GM19240 (cell line): ENCODE data around the gene SPAG8.

Experiments
- DNase-seq: peaks from one replicate; pipeline ENCODE4 v3.0.0; 2011; ENCODE audit warnings: low spot score; ENCODE audit not compliant: insufficient read length

SPAG8 gene

GRCh38 chr9:35778496-35778895, 33.6 kb downstream of the SPAG8 start:
- DNase-seq = no peak

DNA sequence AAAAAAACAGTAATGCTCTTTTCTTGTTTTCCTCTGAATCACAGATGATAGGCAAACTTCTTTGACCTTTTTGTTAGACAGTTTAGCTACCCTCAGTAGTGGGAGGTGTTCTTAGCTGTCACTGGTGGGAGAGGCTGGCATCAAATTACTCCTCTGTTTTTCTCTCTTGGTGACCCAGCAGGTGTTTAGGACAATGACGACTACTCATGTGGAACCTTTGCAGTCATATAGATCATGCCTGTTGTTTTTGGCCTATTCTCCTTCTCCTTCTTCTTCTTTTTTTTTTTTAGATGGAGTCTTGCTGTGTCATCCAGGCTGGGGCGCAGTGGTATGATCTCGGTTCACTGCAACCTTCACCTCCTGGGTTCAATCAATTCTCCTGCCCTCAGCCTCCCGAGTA, 36.0 kb downstream of the SPAG8 start:
- no peak for DNase-seq

- no peak for DNase-seq
Observed at GRCh38 chr9:35774907-35775635, 37.0 kb downstream of the SPAG8 start.

DNA sequence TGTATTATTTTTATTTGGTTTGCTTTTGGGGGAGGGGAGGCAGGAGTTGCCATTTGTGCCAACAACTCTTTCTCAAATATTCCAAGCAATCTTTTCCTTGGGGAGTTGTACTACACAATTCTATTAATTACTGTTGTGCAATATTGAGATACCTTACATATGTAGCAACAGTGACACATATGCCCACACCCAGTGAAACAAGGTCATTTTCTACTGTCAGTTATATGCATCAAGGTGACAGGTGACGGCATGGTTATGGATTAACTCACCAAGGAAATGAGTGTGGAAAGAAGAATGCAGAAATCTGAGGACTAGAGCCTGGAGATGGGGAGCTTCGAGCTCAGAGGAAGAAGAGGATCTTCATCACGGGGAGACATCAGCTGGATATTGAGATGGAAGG, 40.1 kb downstream of the SPAG8 start:
- DNase-seq = no peak

DNA sequence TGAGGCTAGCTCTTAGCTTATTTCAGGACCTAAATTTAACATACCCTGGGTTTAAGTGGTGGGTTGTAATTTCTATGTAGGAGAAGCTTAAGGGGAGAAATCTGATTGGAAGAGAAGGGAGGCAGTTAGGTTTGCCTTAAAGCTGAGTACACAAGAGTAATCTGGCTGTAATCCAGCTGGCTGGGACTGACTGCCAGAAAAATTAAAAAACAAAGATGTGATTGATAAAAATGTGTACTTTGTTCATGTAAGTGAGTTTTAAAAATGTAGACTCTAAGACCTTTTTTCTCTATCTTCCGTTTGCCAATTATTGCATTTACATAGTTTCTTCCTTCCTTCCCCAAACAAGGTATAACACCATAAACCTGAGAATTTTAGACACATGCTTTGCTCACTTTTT, 40.5 kb downstream of the SPAG8 start:
- no peak for DNase-seq

GRCh38 chr9:35771075-35771433, 41.0 kb downstream of the SPAG8 start:
- no peak for DNase-seq

- DNase-seq = no peak
Observed at GRCh38 chr9:35769763-35770162, 42.3 kb downstream of the SPAG8 start.

GRCh38 chr9:35767458-35767857, 44.6 kb downstream of the SPAG8 start:
- no peak for DNase-seq

- no peak for DNase-seq
Observed at GRCh38 chr9:35766997-35767396, 45.1 kb downstream of the SPAG8 start.

- no peak for DNase-seq
Observed at GRCh38 chr9:35763803-35764202, 48.3 kb downstream of the SPAG8 start.

DNA sequence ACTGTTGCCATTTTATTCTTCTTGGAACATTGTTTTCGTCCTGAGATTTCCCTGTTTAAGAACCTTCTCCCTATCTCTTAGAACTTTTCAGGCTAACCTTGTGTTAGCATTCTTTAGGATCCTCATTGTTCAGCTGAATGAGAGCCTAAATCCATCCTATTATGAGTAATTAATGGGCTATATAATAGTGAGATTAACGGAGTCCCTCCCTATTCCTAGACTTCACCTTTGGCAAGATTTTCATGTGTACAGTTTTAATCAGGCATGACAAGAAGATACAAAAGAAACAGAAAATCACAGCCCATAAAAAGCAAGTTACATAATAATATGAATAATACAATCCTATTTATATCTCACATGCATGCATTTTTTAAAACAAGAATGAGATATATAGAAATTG, 48.9 kb downstream of the SPAG8 start:
- no peak for DNase-seq

GRCh38 chr9:35760651-35761050, 51.4 kb downstream of the SPAG8 start:
- no peak for DNase-seq

- no peak for DNase-seq
Observed at GRCh38 chr9:35759795-35760194, 52.3 kb downstream of the SPAG8 start.
